RWPE2 (cell line): ENCODE results near the gene TERT.
"Not testable (repeated sequence)": the region's sequence is repeated elsewhere in the genome, so short reads cannot be mapped to it uniquely, and the experiment has no call there.

Source experiments
- ATAC-seq: fragments of 200-7000 bp; cut with Tn5 transposase; 3 replicates; pipeline ENCODE4 v1.9.1; 2021; ENCODE audit warnings: low read depth
- DNase-seq: peaks from one replicate; pipeline ENCODE4 v3.0.0-alpha.2; 2020; ENCODE audit warnings: low spot score
- H3K27ac ChIP-seq: fragments of 450-650 bp; 2 replicates; pipeline ENCODE4 v1.5.1; 2017; ENCODE audit warnings: mild to moderate bottlenecking; ENCODE audit not compliant: poor library complexity, severe bottlenecking
- H3K27me3 ChIP-seq: fragments of 250-450 bp; sonication (Bioruptor Pico); 2 replicates; pipeline ENCODE4 v1.5.1; 2021; ENCODE audit warnings: mild to moderate bottlenecking, moderate library complexity; ENCODE audit not compliant: insufficient read depth, poor library complexity, severe bottlenecking
- H3K36me3 ChIP-seq: fragments of 250-450 bp; sonication (Bioruptor Pico); 2 replicates; pipeline ENCODE4 v1.5.1; 2020; ENCODE audit warnings: low read depth, mild to moderate bottlenecking, moderate library complexity
- H3K4me1 ChIP-seq: fragments of 250-450 bp; sonication (Bioruptor Pico); 2 replicates; pipeline ENCODE4 v1.5.1; 2021; ENCODE audit warnings: mild to moderate bottlenecking, moderate library complexity; ENCODE audit not compliant: insufficient read depth, poor library complexity, severe bottlenecking
- H3K4me3 ChIP-seq: fragments of 250-450 bp; sonication (Bioruptor Pico); 2 replicates; pipeline ENCODE4 v1.5.1; 2021; ENCODE audit warnings: mild to moderate bottlenecking, moderate library complexity; ENCODE audit not compliant: severe bottlenecking
- H3K9me3 ChIP-seq: fragments of 250-450 bp; sonication (Bioruptor Pico); 2 replicates; pipeline ENCODE4 v1.5.1; 2021; ENCODE audit warnings: mild to moderate bottlenecking, moderate library complexity; ENCODE audit not compliant: severe bottlenecking
- CTCF ChIP-seq: fragments of 450-650 bp; IDR thresholded peaks from one replicate; pipeline ENCODE4 v1.5.1; 2017; ENCODE audit warnings: mild to moderate bottlenecking, moderate library complexity; ENCODE audit not compliant: poor library complexity, severe bottlenecking

TERT gene

DNA sequence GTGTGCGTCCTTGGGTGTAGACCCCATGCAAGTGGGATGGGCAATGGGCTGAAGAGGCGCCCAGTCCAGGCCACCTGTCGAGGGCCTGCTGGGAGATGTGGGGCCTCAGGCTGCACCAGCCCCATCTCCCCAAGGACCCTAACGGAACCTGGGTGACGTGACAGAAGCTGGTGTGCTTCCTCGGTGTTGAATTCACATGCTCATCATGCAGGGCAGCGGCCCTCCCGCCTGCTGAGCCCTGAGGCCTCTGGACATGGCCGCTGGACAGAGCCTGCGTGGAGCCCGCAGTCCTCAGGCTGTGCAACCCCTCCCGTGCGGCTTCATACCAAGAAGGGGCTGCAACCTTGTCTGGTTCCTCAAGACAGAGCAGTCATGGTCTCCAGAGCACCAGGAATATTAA lies 26.8 kb downstream of the TERT start:
- Histone ChIP-seq H3K27ac (no peak overlapping the region), H3K9me3 (no peaks in the 10 kb centered on the region), H3K4me1 (no peaks in the 10 kb centered on the region), H3K27me3 (no peaks in the 10 kb centered on the region), H3K4me3 (no peak overlapping the region), H3K36me3 (no peaks in the 10 kb centered on the region)
- no peak for ATAC-seq
- no peak for TF ChIP-seq CTCF
- no peak for DNase-seq

DNA sequence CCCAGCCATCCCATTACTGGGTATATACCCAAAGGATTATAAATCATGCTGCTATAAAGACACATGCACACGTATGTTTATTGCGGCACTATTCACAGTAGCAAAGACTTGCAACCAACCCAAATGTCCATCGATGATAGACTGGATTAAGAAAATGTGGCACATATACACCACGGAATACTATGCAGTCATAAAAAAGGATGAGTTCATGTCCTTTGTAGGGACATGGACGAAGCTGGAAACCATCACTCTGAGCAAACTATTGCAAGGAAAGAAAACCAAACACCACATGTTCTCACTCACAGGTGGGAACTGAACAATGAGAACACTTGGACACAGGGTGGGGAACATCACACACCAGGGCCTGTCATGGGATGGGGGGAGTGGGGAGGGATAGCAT lies 27.4 kb downstream of the TERT start:
- not testable (repeated sequence) for ATAC-seq, H3K36me3 ChIP-seq, H3K27ac ChIP-seq, H3K27me3 ChIP-seq, H3K4me3 ChIP-seq, H3K4me1 ChIP-seq, H3K9me3 ChIP-seq, DNase-seq

GRCh38 chr5:1266791-1267190 lies 28.1 kb downstream of the TERT start:
- no peak for DNase-seq
- H3K27me3 ChIP-seq = no peaks in the 10 kb centered on the region
- H3K27ac ChIP-seq = no peak overlapping the region
- no peaks in the 10 kb centered on the region for H3K4me1 ChIP-seq
- H3K4me3 ChIP-seq = no peak overlapping the region
- no peak for ATAC-seq
- no peaks in the 10 kb centered on the region for H3K36me3 ChIP-seq
- no peaks in the 10 kb centered on the region for H3K9me3 ChIP-seq
- TF ChIP-seq CTCF = no peak

GRCh38 chr5:1265461-1266455 lies 29.1 kb downstream of the TERT start:
- no peak for TF ChIP-seq CTCF
- H3K36me3 ChIP-seq = no peaks in the 10 kb centered on the region
- DNase-seq (no peak), ATAC-seq (no peak)
- no peaks in the 10 kb centered on the region for H3K9me3 ChIP-seq
- H3K27me3 ChIP-seq = no peaks in the 10 kb centered on the region
- no peak overlapping the region for H3K4me3 ChIP-seq
- H3K27ac ChIP-seq = no peak overlapping the region
- H3K4me1 ChIP-seq = no peaks in the 10 kb centered on the region

GRCh38 chr5:1265026-1265425 lies 29.8 kb downstream of the TERT start:
- no peak for ATAC-seq
- no peak for DNase-seq
- Histone ChIP-seq H3K36me3 (no peaks in the 10 kb centered on the region), H3K4me1 (no peaks in the 10 kb centered on the region), H3K9me3 (no peaks in the 10 kb centered on the region), H3K27ac (no peak overlapping the region), H3K27me3 (no peaks in the 10 kb centered on the region), H3K4me3 (no peak overlapping the region)
- no peak for TF ChIP-seq CTCF
